Nephron progenitor cell (in vitro differentiated cells): ENCODE results near the gene RNF186.

Experiments used
- DNase-seq: peaks from one replicate; pipeline ENCODE4 v3.0.0; 2021
- H3K27ac Mint-ChIP-seq: 2 replicates; pipeline ENCODE4 v1.8.0; 2021; ENCODE audit warnings: mild to moderate bottlenecking, moderate library complexity, mixed read lengths
- H3K27me3 Mint-ChIP-seq: 2 replicates; pipeline ENCODE4 v1.8.0; 2021; ENCODE audit warnings: mild to moderate bottlenecking, low read depth, mixed read lengths; ENCODE audit not compliant: poor library complexity
- H3K36me3 Mint-ChIP-seq: 2 replicates; pipeline ENCODE4 v1.8.0; 2021; ENCODE audit warnings: low read depth, mixed read lengths
- H3K4me1 Mint-ChIP-seq: 2 replicates; pipeline ENCODE4 v1.8.0; 2021; ENCODE audit warnings: mixed read lengths
- H3K4me3 Mint-ChIP-seq: 2 replicates; pipeline ENCODE4 v1.8.0; 2021; ENCODE audit warnings: mild to moderate bottlenecking, moderate library complexity, mixed read lengths
- H3K9me3 Mint-ChIP-seq: 2 replicates; pipeline ENCODE4 v1.8.0; 2021; ENCODE audit warnings: mild to moderate bottlenecking, moderate library complexity, mixed read lengths
- TF ChIP-seq, protein P1 (sequence below): fragments of 200-600 bp; sonication (generic); IDR thresholded peaks from 2 replicates; pipeline ENCODE4 v1.5.0; 2021; ENCODE audit warnings: antibody characterized with exemption

RNF186 gene

DNA sequence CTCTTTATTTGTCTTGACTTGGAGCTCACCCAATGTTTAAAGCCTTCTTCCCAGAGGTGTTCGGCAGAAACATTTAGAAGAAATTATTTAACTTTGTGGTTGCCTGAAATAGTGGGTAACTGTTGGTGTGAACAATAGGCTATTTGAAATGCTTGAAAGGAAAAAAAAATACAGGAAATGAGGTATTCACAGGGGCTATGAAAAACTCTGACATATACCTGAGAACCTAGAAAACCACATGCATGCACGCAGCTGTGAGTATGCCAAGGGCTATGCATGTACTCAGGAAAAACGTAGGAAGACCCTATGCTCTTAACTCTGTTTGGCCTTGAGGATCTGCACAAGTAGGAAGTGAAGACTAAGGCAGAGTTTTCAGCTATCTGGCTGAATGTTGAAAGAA lies 16.4 kb upstream of the RNF186 start:
- no peak for DNase-seq
- peaks cover 40% of the 10 kb centered on the region for H3K9me3 Mint-ChIP-seq
- H3K27me3 Mint-ChIP-seq: peaks cover 37% of the 10 kb centered on the region
- H3K27ac Mint-ChIP-seq: no peak overlapping the region
- no peak overlapping the region for H3K4me3 Mint-ChIP-seq
- H3K4me1 Mint-ChIP-seq: no peaks in the 10 kb centered on the region
- TF ChIP-seq, protein P1, sequence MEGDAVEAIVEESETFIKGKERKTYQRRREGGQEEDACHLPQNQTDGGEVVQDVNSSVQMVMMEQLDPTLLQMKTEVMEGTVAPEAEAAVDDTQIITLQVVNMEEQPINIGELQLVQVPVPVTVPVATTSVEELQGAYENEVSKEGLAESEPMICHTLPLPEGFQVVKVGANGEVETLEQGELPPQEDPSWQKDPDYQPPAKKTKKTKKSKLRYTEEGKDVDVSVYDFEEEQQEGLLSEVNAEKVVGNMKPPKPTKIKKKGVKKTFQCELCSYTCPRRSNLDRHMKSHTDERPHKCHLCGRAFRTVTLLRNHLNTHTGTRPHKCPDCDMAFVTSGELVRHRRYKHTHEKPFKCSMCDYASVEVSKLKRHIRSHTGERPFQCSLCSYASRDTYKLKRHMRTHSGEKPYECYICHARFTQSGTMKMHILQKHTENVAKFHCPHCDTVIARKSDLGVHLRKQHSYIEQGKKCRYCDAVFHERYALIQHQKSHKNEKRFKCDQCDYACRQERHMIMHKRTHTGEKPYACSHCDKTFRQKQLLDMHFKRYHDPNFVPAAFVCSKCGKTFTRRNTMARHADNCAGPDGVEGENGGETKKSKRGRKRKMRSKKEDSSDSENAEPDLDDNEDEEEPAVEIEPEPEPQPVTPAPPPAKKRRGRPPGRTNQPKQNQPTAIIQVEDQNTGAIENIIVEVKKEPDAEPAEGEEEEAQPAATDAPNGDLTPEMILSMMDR: no peak
- no peaks in the 10 kb centered on the region for H3K36me3 Mint-ChIP-seq

DNA sequence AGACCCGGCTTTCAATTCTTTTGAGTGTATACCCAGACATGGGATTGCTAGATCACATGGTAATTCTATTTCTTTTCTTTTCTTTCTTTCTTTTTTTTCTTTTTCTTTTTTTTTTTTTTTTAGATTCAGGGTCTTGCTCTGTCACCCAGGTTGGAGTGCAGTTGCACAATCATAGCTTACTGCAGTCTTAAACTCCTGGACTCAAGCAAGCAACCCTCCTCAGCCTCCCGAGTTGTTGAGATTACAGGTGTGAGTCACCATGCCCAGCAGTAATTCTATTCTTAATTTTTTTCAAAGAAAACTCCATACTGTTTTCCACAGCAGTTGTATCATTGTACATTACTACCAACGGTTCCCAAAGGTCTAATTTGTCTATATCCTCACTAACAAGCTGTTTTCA lies 13.5 kb upstream of the RNF186 start:
- H3K4me3 Mint-ChIP-seq: no peak overlapping the region
- H3K36me3 Mint-ChIP-seq: no peaks in the 10 kb centered on the region
- TF ChIP-seq, protein P1: no peak
- peaks cover 36% of the 10 kb centered on the region for H3K27me3 Mint-ChIP-seq
- H3K4me1 Mint-ChIP-seq: no peaks in the 10 kb centered on the region
- H3K27ac Mint-ChIP-seq: no peak overlapping the region
- DNase-seq: no peak
- peaks cover 40% of the 10 kb centered on the region for H3K9me3 Mint-ChIP-seq

DNA sequence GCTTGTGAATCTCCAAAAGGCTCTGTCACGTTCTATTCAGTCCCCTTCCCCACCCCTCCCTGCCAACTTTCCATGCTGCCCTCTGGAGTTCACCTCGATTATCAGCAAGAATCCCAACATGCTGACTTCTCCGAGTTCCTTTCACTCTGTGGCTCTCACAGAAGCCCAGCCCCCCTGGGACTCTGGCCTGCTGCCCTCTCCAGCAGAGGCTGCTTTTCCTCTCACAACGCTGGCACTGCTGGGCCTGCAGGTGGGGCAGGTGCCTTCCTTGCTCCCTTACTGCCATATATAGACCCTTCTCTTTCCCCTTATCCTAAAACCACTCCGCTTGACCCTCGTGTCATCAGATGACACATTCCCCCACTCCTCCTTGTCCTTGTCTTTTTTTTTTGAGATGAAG lies 10.2 kb upstream of the RNF186 start:
- DNase-seq: no peak
- peaks cover 28% of the 10 kb centered on the region for H3K27me3 Mint-ChIP-seq
- H3K9me3 Mint-ChIP-seq: peaks cover 21% of the 10 kb centered on the region
- H3K36me3 Mint-ChIP-seq: no peaks in the 10 kb centered on the region
- no peak overlapping the region for H3K27ac Mint-ChIP-seq
- no peak overlapping the region for H3K4me3 Mint-ChIP-seq
- H3K4me1 Mint-ChIP-seq: peaks cover 2% of the 10 kb centered on the region
- TF ChIP-seq, protein P1: no peak

DNA sequence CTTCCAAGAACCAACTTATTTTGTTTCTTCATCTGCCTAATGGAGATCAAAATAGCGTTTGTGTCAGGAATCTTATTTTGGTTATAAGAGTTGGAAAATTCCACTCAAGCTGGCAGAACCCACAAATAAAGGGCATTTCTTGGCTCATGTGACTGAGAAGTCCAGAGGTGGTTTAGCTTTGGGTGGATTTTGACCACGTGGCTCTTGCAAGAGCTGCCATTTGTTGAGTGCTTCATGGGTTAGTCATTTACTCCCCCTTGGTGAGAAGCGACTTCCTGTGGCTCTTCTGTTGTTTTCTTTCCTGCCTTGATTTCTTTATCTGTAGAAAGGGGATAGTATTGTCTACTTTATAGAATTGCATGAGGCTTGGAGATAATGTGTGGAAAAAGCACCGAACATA lies 9.5 kb upstream of the RNF186 start:
- Mint-ChIP-seq H3K4me1 (peaks cover 9% of the 10 kb centered on the region), H3K4me3 (no peak overlapping the region), H3K9me3 (peaks cover 16% of the 10 kb centered on the region), H3K27me3 (peaks cover 28% of the 10 kb centered on the region), H3K27ac (no peak overlapping the region), H3K36me3 (no peaks in the 10 kb centered on the region)
- DNase-seq: no peak
- TF ChIP-seq, protein P1: no peak

DNA sequence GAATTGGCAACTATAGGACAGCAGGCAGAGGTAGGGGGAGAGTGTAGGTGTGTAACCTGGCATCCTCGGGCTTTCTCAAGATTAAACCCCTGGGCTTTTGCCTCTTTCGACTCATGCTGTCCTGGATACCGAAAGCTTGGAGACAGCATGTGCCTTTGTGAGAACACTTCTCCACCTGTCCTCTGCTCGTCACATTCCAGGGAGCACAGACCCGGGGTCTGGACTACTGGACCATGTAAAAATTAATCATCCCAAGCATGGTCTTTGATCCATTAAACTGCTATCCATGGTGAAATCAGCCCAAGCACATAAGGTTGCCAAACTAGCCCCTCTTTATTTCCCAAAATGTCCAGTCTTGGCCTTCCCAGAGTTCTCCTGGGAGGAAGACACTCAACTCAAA lies 9.0 kb upstream of the RNF186 start:
- no peak for DNase-seq
- Mint-ChIP-seq H3K36me3 (no peaks in the 10 kb centered on the region), H3K9me3 (peaks cover 11% of the 10 kb centered on the region), H3K4me1 (peaks cover 14% of the 10 kb centered on the region), H3K27me3 (peaks cover 30% of the 10 kb centered on the region), H3K4me3 (no peak overlapping the region), H3K27ac (no peak overlapping the region)
- TF ChIP-seq, protein P1: no peak

DNA sequence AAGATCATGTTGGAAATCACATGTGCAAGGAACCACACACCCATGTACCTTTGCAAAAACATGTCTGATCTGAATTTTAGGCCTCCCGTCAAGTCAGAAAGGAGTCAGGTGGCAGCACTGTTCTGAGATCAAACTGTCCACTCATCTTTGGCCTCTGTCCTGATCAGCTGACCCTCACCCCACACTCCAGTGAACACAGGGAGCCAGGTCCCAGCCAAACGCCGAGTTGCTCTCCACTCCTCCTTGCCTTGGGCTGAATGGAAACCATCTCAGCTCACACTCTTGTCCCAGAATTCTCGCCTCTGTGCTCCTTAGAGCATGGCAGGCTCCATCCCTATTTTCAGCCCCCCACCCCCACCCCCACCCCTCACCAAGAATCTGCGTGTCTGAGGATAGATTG lies 4.6 kb upstream of the RNF186 start:
- Mint-ChIP-seq H3K27me3 (peaks cover 18% of the 10 kb centered on the region), H3K4me1 (peaks cover 21% of the 10 kb centered on the region), H3K9me3 (no peaks in the 10 kb centered on the region), H3K36me3 (no peaks in the 10 kb centered on the region), H3K27ac (peak overlapping the region; percentile 83), H3K4me3 (peak overlapping the region; percentile 40)
- TF ChIP-seq, protein P1: no peak
- peak; percentile 34 for DNase-seq
